ENCODE measurements around the gene DIPK2A.

The DIPK2A gene

DNA sequence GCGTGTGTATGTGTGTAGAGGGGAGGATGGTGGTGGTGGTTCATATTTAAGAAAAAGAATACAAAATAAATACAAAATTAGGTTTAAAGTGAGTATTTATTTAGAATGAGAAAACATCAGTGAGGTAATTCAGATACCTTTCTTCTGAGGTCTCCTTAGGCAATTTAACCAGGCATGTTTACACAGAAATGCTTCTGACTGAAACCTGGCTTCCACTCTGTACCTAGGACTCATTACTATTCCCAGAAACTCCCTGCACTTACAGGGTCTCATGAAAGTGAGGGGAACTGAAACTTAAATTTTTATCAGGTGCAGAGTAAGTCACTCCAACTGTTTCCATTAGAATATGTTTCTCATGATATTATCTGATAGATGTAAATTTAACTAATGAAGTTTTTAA, 10.3 kb upstream of the DIPK2A start:
- Mint-ChIP-seq H3K27ac (no peak overlapping the region), H3K4me3 (no peak overlapping the region), H3K36me3 (peaks cover 0 to 4% of the 10 kb centered on the region in 2 donors), H3K27me3 (peaks cover 0 to 7% of the 10 kb centered on the region in 2 donors), H3K4me1 (no peaks in the 10 kb centered on the region), H3K9me3 (peaks cover 3 to 15% of the 10 kb centered on the region in 2 donors)
- ATAC-seq (replicated peaks) (no peak), DNase-seq (no peak)

DNA sequence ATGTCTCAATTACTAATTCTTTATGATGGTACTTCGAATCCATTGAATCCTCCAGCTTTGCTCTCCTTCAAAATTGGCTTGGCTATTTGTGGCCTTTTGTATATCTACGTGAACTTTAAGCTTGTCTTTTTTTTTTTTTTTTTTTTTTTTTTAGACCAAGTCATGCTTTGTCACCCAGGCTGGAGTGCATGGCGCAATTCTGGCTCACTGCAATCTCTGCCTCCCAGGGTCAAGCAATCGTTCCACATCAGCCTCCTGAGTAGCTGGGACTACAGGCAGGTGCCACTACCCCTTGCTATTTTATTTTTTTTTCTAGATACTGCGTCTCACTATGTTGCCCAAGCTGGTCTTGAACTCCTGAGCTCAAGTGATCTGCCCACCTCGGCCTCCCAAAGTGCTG, 7.7 kb upstream of the DIPK2A start:
- ATAC-seq (replicated peaks) (no peak), DNase-seq (no peak)
- H3K4me3 Mint-ChIP-seq: no peak overlapping the region
- peaks cover 0 to 4% of the 10 kb centered on the region in 2 donors for H3K36me3 Mint-ChIP-seq
- H3K4me1 Mint-ChIP-seq: no peaks in the 10 kb centered on the region
- no peak overlapping the region for H3K27ac Mint-ChIP-seq
- peaks cover 3 to 11% of the 10 kb centered on the region in 2 donors for H3K9me3 Mint-ChIP-seq
- H3K27me3 Mint-ChIP-seq: peaks cover 0 to 7% of the 10 kb centered on the region in 2 donors

- DNase-seq (peak; percentile 73), ATAC-seq (replicated peaks) (peak; percentile 26 to 32)
- Mint-ChIP-seq H3K27me3 (peaks cover 0 to 3% of the 10 kb centered on the region in 2 donors), H3K4me1 (peaks cover 2 to 19% of the 10 kb centered on the region in 2 donors), H3K9me3 (no peaks in the 10 kb centered on the region), H3K36me3 (no peaks in the 10 kb centered on the region), H3K4me3 (peak overlapping the region; percentile 93 to 94), H3K27ac (peak overlapping the region; percentile 96)
Observed at GRCh38 chr3:143970773-143971358, 757 bp upstream of the DIPK2A start.

GRCh38 chr3:143972155-143972504, 507 bp downstream of the DIPK2A start:
- Mint-ChIP-seq H3K27ac (peak overlapping the region; percentile 96), H3K36me3 (no peaks in the 10 kb centered on the region), H3K9me3 (no peaks in the 10 kb centered on the region), H3K4me3 (peak overlapping the region; percentile 93 to 94), H3K27me3 (no peaks in the 10 kb centered on the region), H3K4me1 (peaks cover 5 to 28% of the 10 kb centered on the region in 2 donors)
- ATAC-seq (replicated peaks) (no peak), DNase-seq (no peak)

DNA sequence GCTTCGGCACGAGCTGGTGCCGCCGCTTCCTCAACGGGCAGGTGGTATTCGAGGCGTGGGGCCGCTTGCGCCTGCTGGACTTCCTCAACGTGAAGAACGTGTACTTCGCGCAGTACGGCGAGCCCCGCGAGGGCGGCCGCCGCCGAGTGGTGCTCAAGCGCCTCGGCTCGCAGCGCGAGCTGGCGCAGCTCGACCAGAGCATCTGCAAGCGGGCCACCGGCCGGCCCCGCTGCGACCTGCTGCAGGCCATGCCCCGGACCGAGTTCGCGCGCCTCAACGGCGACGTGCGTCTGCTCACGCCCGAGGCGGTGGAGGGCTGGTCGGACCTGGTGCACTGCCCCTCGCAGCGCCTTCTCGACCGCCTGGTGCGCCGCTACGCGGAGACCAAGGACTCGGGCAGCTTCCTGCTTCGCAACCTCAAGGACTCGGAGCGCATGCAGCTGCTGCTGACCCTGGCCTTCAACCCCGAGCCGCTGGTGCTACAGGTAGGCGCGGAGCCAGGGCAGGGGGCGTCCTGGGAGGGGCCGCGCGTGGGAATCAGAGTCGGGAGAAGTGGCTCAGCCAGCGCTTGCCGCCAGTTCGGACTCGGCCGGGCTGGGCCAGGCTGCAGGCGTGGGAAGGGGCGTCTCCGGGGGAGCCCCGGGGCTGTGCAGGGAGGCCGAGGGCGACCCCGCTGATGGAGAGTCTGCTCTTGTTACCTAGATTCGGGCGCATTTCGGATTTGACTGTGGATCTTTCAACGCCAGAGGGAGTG, 1.1 kb downstream of the DIPK2A start:
- H3K36me3 Mint-ChIP-seq: no peaks in the 10 kb centered on the region
- DNase-seq (peak; percentile 78), ATAC-seq (replicated peaks) (peak; percentile 50 to 54)
- H3K4me1 Mint-ChIP-seq: peaks cover 8 to 34% of the 10 kb centered on the region in 2 donors
- H3K27me3 Mint-ChIP-seq: no peaks in the 10 kb centered on the region
- no peaks in the 10 kb centered on the region for H3K9me3 Mint-ChIP-seq
- H3K27ac Mint-ChIP-seq: peak overlapping the region; percentile 96
- peak overlapping the region; percentile 93 to 94 for H3K4me3 Mint-ChIP-seq

GRCh38 chr3:143973259-143974021, 1.8 kb downstream of the DIPK2A start:
- DNase-seq (no peak), ATAC-seq (replicated peaks) (no peak)
- Mint-ChIP-seq H3K4me1 (peaks cover 14 to 42% of the 10 kb centered on the region in 2 donors), H3K27ac (peak overlapping the region; percentile 96), H3K9me3 (no peaks in the 10 kb centered on the region), H3K4me3 (peak overlapping the region; percentile 93 to 94), H3K36me3 (no peaks in the 10 kb centered on the region), H3K27me3 (no peaks in the 10 kb centered on the region)

DNA sequence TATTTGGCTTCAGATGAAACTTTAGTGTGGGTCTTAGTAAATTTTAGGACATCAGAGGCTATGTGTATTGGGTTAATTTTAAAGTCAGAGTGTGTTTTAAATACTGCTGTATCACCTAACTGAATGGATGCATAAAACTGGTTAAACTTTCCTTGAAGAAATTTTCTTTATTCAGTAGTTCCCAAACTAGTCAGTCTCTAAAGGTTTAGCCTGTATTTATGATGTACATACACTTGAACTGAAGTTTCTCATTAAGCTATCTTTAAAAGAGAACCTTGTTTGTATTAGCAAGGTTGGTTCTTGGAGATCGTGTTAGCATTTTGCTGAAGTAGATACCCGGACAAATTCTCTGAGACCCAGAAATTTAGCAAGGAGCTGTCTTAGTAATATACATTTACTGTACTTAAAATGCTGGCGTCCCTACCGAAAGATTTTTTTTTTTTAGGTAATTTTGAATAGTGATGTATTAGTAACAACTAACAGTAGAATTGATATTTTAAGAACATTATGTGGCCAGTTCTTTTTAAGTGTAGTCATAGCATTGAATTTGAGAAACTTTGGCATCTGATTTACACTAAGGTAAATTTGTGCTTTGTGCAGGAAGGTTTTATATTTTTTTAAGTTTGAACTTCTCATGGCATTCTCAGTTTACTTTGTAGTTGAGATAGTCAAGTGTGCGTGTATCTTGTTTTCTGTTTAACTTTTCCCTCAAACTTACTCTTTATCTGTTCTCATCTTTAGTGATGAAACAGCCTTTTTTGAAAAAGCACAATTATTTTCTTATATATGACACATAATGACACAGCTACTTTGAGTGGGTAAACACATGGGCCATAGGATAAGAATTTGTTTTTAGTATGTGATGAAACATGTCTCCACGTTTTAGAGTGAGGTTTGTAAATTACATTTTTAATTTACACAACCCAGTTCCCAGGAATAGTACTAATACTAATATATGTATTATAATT, 2.9 kb downstream of the DIPK2A start:
- Mint-ChIP-seq H3K9me3 (no peaks in the 10 kb centered on the region), H3K4me1 (peaks cover 18 to 51% of the 10 kb centered on the region in 2 donors), H3K27me3 (no peaks in the 10 kb centered on the region), H3K36me3 (no peaks in the 10 kb centered on the region), H3K27ac (no peak overlapping the region), H3K4me3 (peak overlapping the region; percentile 93 to 94)
- DNase-seq (no peak), ATAC-seq (replicated peaks) (no peak)

DNA sequence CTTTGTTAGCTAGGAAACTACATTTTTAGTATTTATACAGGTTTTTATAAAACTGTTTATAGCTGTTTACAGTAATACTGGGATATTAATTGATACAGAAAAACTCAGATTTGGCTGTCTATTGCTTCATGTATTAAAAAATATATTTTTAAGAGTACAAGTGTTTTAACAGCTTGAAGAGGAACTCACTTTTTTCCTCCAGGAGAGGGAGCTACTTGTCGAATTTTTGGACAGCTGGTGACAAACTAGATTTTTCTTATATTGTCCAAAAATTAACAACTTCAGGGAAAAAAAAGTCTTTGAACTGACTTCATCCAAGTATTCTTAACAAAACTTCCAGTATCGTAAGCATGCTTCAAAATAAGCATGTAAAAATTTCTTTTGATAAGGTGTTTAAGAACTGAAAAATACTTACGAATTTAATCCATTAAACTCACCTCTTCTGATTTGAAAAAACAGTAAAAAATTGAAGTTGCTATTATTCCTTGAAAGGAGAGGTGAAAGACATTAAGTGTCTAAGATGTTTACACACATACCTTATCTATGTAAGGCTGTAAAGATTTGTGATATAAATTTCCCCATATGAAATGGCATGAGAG, 4.0 kb downstream of the DIPK2A start:
- Mint-ChIP-seq H3K4me1 (peaks cover 18 to 60% of the 10 kb centered on the region in 2 donors), H3K27me3 (no peaks in the 10 kb centered on the region), H3K36me3 (no peaks in the 10 kb centered on the region)

GRCh38 chr3:143977341-143978262, 6.0 kb downstream of the DIPK2A start:
- peak overlapping the region; percentile 31 to 37 for H3K4me3 Mint-ChIP-seq
- H3K27ac Mint-ChIP-seq: no peak overlapping the region
- ATAC-seq (replicated peaks) (peak; percentile 33 to 45), DNase-seq (no peak)
- peaks cover 21 to 70% of the 10 kb centered on the region in 2 donors for H3K4me1 Mint-ChIP-seq
- H3K9me3 Mint-ChIP-seq: no peaks in the 10 kb centered on the region
- H3K36me3 Mint-ChIP-seq: peaks cover 2 to 5% of the 10 kb centered on the region in 2 donors
- no peaks in the 10 kb centered on the region for H3K27me3 Mint-ChIP-seq

More for the DNA sequence above, 4.0 kb downstream of the DIPK2A start:
- no peak for DNase-seq
- no peak overlapping the region for H3K27ac Mint-ChIP-seq
- ATAC-seq (replicated peaks): no peak
- H3K4me3 Mint-ChIP-seq: no peak overlapping the region
- no peaks in the 10 kb centered on the region for H3K9me3 Mint-ChIP-seq

DNA sequence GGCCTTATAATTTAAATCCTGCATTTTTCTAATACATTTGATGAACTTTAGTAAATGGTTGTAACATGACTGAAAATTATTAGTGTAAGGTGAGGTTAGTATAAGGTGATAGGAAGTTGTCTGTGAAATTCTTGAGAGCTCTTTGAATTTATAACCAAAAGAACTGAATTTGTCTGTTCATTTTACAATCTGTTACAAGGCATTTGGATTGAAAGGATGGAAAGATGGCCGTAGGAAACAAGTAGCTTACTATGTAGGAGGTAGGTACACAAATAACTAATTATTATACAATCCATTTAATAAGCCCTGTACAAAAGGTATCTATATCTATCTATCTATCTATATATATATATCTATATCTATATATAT, 6.6 kb downstream of the DIPK2A start:
- peak overlapping the region; percentile 31 to 37 for H3K4me3 Mint-ChIP-seq
- H3K4me1 Mint-ChIP-seq: peaks cover 24 to 73% of the 10 kb centered on the region in 2 donors
- ATAC-seq (replicated peaks) (no peak), DNase-seq (no peak)
- H3K27ac Mint-ChIP-seq: no peak overlapping the region
- H3K9me3 Mint-ChIP-seq: no peaks in the 10 kb centered on the region
- no peaks in the 10 kb centered on the region for H3K27me3 Mint-ChIP-seq
- peaks cover 7 to 8% of the 10 kb centered on the region in 2 donors for H3K36me3 Mint-ChIP-seq

GRCh38 chr3:143979041-143979440, 7.4 kb downstream of the DIPK2A start:
- Mint-ChIP-seq H3K4me3 (no peak overlapping the region), H3K27me3 (no peaks in the 10 kb centered on the region), H3K4me1 (peaks cover 27 to 72% of the 10 kb centered on the region in 2 donors), H3K27ac (no peak overlapping the region), H3K36me3 (peaks cover 7 to 12% of the 10 kb centered on the region in 2 donors), H3K9me3 (peaks cover 0 to 2% of the 10 kb centered on the region in 2 donors)
- ATAC-seq (replicated peaks) (no peak), DNase-seq (no peak)

GRCh38 chr3:143979813-143980212, 8.2 kb downstream of the DIPK2A start:
- no peak for ATAC-seq (replicated peaks)
- no peak for DNase-seq
- peaks cover 29 to 72% of the 10 kb centered on the region in 2 donors for H3K4me1 Mint-ChIP-seq
- no peak overlapping the region for H3K4me3 Mint-ChIP-seq
- no peaks in the 10 kb centered on the region for H3K27me3 Mint-ChIP-seq
- peaks cover 0 to 2% of the 10 kb centered on the region in 2 donors for H3K9me3 Mint-ChIP-seq
- H3K27ac Mint-ChIP-seq: no peak overlapping the region
- peaks cover 7 to 12% of the 10 kb centered on the region in 2 donors for H3K36me3 Mint-ChIP-seq
